Endothelial cell of umbilical vein (primary cell): ENCODE measurements around the gene EXOC6.

Experiments used
- CTCF ChIP-seq, 2 donors: IDR thresholded peaks; 1 replicate in 1 of 2; 2 replicates in 1 of 2; pipeline ENCODE4 v1.5.1; 2011; ENCODE audit warnings: low read length in 2 of 2, mild to moderate bottlenecking in 2 of 2, moderate library complexity in 2 of 2, control low read depth in 1 of 2, inconsistent platforms in 1 of 2, low read depth in 1 of 2; ENCODE audit not compliant: insufficient read depth in 1 of 2; ENCODE audit errors: extremely low read depth in 1 of 2
- MAX ChIP-seq: IDR thresholded peaks from 2 replicates; pipeline ENCODE4 v1.6.1; 2011; ENCODE audit not compliant: insufficient read depth, insufficient read length
- POLR2A ChIP-seq: IDR thresholded peaks from 2 replicates; pipeline ENCODE4 v1.6.1; 2012; ENCODE audit warnings: low read depth, mild to moderate bottlenecking, control low read depth, low read length
- POLR2AphosphoS5 ChIP-seq: IDR thresholded peaks from 2 replicates; pipeline ENCODE4 v1.6.1; 2012; ENCODE audit warnings: low read depth, mild to moderate bottlenecking, control low read depth, low read length, moderate library complexity; ENCODE audit not compliant: insufficient read depth

GRCh38 chr10:93030409-93030808, 182.1 kb downstream of the EXOC6 start:
- TF ChIP-seq CTCF (IDR thresholded peaks at IDR 0.05; ENCODE audit: extremely low read depth in 1 of 2, insufficient read depth in 1 of 2, low read depth in 1 of 2, low read length in 2 of 2) (no peak), POLR2A (no peak), POLR2AphosphoS5 (no peak), MAX (no peak)
